ENCODE results near the gene NPW.

Gene NPW

DNA sequence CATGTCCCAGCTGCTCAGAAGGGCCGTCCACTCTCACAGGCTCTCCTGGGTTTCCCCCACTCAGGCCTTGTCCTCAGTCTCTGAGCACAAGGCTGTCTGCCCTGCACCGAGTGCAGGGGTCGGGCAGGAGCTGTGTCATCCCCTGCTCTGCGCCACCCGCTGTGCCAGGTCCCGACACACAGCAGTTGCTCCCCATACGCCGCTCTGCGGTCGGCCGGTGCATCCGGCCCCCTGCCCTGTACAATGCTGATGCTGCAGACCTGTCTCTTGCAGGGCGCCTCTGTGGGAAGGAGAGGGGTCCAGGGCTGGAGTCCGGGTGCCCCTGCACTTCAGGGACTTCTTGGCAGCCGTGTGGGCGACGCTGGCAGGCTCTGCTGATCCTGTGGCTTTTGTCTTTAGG, 34.3 kb downstream of the NPW start:
- DNase-seq (ENCODE audit: low read depth): no peak

- no peak for DNase-seq (ENCODE audit: low read depth)
Measured at GRCh38 chr16:2054543-2055245, 35.1 kb downstream of the NPW start.

DNA sequence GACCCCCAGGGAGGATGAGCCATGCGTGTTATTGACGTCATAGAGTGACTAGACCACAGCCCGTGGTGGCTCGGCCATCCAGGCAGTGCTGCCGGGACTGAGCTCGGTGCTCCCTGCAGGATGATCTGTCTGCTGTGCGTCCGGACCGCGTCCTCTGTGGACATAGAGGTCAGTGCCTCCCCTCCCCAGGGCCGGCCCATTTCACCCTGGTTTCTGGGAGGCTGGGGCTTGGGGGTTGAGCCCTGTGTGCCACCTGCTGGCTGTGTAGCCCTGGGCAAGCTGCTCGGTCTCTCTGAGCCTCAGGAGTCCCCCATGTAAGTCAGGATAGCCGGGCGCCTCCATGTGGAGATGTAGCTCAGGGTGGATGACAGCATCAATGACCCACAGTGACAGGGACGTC, 36.5 kb downstream of the NPW start:
- peak; percentile 35 for DNase-seq (ENCODE audit: low read depth)

- DNase-seq (ENCODE audit: low read depth): peak; percentile 15
Measured at GRCh38 chr16:2056681-2057407, 37.3 kb downstream of the NPW start.

DNA sequence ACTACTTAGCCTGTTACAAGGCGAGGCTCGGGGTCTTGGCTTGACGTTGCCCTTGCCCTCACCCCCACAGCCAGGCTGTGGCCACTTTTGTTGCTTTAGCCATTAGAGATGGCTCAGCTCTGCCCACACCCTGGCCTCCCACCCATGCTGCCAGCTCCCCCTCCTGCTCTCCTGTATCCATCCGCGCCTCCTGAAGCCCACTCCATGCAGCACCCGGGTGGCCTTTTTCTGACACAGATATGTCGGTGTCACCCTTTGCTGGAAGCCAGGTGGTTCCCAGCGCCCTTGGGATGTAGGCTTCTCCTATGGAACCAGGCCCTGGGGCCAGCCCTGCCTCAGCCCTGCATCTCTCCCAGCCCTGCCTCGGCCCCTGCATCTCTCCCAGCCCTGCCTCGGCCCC, 37.9 kb downstream of the NPW start:
- DNase-seq (ENCODE audit: low read depth): no peak

DNA sequence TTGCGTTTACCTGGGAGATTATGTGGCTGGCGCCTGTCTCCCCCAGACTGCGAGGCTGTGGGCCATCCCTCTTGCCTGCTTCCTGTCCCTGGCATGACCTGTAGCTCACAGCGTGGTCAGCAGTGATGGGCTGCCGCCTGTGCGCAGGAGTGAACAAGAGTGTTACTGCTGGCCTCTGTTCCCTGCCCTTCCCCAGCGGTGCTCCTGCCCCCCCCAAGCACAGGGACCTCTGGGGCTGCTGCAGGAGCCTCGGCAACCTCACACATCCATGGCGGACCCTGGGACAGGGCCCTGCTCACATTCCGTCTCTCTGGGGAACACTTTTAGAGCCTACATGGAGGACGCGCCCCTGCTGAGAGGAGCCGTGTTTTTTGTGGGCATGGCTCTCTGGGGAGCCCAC, 38.8 kb downstream of the NPW start:
- no peak for DNase-seq (ENCODE audit: low read depth)

DNA sequence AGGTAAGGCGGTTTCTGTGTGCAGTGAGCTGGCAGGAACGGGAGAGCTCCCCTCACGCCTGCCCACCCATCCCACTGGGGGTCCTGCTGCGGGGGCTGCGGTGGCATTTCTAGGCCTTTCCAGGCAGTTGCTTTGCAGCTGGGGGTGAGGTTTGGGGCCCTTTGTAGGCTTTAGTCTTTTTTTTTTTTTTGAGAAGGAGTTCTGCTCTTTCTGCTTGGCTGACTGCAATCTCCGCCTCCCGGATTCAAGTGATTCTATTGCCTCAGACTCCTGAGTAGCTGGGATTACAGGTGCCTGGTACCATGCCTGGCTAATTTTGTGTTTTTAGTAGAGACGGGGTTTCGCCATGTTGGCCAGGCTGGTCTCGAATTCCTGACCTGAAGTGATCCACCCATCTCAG, 39.3 kb downstream of the NPW start:
- DNase-seq (ENCODE audit: low read depth): no peak

DNA sequence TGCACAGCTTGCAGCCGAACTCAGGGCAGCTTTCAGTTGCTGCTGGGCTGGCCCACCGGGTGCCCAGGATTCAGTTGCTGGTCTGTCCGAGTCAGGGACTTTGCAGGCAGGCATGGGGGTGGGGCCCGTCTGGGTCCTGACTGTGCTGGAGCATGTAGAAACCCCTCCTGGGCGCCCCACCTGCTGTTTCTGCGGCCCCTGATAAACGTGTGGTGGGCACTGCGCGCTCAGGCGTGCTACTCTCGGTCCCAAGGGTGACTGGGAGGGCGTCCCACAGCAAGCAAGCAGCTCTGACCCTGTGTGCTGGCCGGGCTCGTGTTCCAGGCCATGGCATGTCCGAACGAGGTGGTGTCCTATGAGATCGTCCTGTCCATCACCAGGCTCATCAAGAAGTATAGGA, 40.8 kb downstream of the NPW start:
- DNase-seq (ENCODE audit: low read depth): no peak

- DNase-seq (ENCODE audit: low read depth): no peak
Measured at GRCh38 chr16:2061023-2061422, 41.4 kb downstream of the NPW start.

DNA sequence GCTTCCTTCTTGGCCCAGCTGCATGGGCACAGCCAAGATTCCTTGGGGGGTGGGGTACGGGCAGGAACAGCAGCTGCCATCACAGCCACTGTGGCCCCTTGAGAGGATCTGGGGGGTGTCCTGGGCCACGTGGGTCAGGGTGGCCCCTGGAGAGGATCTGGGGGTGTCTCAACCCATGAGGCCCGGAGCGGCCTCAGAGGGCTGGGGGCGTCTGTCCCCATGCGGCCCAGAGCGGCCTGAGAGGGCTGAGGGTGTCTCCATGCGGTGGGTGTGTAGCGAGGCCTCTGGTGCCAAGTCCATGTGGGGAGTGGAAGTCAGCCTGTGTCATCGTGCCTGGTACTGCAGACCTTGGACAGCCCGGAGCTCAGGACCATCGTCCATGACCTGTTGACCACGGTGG, 41.9 kb downstream of the NPW start:
- DNase-seq (ENCODE audit: low read depth): no peak

DNA sequence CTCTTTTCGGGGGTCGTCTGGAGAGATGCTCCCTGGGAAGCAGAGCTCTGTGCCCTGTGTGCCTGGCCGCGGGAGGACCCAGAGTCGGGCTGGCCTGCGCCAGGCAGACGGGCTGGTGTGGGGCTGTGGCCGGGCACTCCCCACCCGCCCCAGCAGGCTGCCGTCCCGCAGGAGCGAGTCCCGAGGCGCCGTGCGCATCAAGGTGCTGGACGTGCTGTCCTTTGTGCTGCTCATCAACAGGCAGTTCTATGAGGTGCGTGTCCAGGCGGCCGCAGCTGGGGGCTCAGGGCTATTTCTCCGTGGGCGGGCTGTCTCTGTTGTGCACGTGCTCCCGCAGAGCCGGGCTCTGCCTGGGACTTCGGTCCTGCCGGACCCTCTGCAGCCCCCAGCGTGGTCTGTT, 43.2 kb downstream of the NPW start:
- no peak for DNase-seq (ENCODE audit: low read depth)

DNA sequence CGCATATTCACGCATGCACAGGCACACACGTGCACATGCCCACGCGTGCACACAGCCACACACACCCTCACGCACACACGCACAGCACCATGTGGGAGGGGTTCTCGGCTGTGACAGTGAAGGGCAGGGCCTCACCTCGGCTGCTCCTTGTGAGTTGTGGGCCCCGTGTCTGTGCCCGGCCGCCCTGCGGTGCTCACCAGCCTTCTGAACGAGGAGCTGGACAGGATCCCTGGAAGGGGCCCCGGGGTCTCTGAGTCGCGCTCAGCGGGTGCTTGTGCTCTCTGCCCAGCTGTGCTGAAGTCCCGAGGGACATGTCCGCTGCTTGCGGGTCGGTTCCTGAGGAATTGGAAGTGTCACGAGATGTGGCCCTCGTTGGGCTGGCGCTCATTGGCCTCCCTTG, 44.3 kb downstream of the NPW start:
- no peak for DNase-seq (ENCODE audit: low read depth)

GRCh38 chr16:2064368-2064945, 44.9 kb downstream of the NPW start:
- no peak for DNase-seq (ENCODE audit: low read depth)

DNA sequence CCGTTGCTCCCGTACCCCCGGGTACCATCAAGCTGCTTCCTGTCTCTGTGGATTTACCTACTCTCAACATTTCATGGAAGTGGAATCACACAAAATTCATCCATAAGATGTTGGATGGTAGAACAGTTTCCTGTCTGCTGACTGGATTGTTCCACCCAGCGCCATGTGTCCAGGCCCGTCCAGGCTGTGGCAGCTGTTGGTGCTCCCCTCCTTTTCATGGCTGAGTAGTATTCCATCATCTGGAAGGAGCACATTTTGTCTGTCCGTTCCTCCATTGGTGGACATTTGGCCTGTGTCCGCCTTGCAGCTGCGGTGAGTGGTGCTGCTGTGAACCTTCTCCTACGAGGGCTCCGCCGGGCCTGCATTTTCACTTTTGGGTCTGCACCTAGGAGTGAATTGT, 46.6 kb downstream of the NPW start:
- DNase-seq (ENCODE audit: low read depth): no peak

All from EH (cell line).